H1 (cell line): Measurements from ENCODE around the gene MPP3. TPM values are rescaled to one million over a fixed set of nuclear protein-coding genes. Genes with fewer than 3 reads are reported as not detected.

Experiments
- CTCF ChIA-PET: fragments of 300-600 bp; sonication (Branson Sonifier 250); formaldehyde crosslinking; loops from one replicate; lab custom pipeline; 2021; ENCODE audit not compliant: partially characterized antibody; lab: Charles Lee
- POLR2A ChIA-PET: fragments of 300-600 bp; sonication (Branson Sonifier 250); formaldehyde crosslinking; loops from one replicate; lab custom pipeline; 2021; ENCODE audit warnings: inconsistent platforms; ENCODE audit not compliant: partially characterized antibody; lab: Charles Lee
- DNase-seq, 2 experiments: peaks; one replicate each; pipeline versions ENCODE4 v3.0.0 to v3.0.0-alpha.2; 2010 to 2022; ENCODE audit warnings: low spot score in 2 of 2, low read depth in 1 of 2, mixed read lengths in 1 of 2
- FAIRE-seq: peaks from 2 replicates; lab custom pipeline; 2011; peaks lifted over from hg19 to GRCh38; lab: Jason Lieb, UNC
- H2AFZ ChIP-seq: 2 replicates; pipeline ENCODE4 v1.8.1; 2012; ENCODE audit warnings: low read length, inconsistent platforms
- H2AK5ac ChIP-seq: 2 replicates; pipeline ENCODE4 v1.6.1; 2013; ENCODE audit warnings: low read depth, low read length
- H2BK120ac ChIP-seq: replicated peaks from 2 replicates; pipeline ENCODE3; 2013; ENCODE audit warnings: low read depth, low read length, inconsistent platforms
- H2BK12ac ChIP-seq: 2 replicates; pipeline ENCODE4 v1.6.1; 2013; ENCODE audit warnings: low read depth, low read length
- H2BK15ac ChIP-seq: 2 replicates; pipeline ENCODE4 v1.6.1; 2013; ENCODE audit warnings: low read length
- H2BK20ac ChIP-seq: 2 replicates; pipeline ENCODE4 v1.6.1; 2013; ENCODE audit warnings: low read length
- H2BK5ac ChIP-seq: 2 replicates; pipeline ENCODE4 v1.6.1; 2013; ENCODE audit warnings: low read depth, low read length
- H3K14ac ChIP-seq: 2 replicates; pipeline ENCODE4 v1.6.1; 2013; ENCODE audit warnings: inconsistent platforms; ENCODE audit not compliant: insufficient read length
- H3K18ac ChIP-seq: 2 replicates; pipeline ENCODE4 v1.6.1; 2013; ENCODE audit warnings: low read length; ENCODE audit errors: extremely low read depth
- H3K23ac ChIP-seq: 2 replicates; pipeline ENCODE4 v1.6.1; 2013; ENCODE audit warnings: inconsistent platforms; ENCODE audit not compliant: insufficient read length
- H3K23me2 ChIP-seq: 2 replicates; pipeline ENCODE4 v1.6.1; 2013; ENCODE audit warnings: low read depth, low read length
- H3K27ac ChIP-seq: 2 replicates; pipeline ENCODE4 v1.6.1; 2011; ENCODE audit warnings: low read depth, low read length, inconsistent platforms
- H3K27me3 ChIP-seq, 4 experiments: replicated peaks in 1 of 4; 1 replicate in 1 of 4; 2 replicates in 3 of 4; pipeline versions ENCODE4 v1.6.1 to v1.8.1; 2011 to 2013; ENCODE audit warnings: low read length in 3 of 4, mild to moderate bottlenecking in 3 of 4, inconsistent platforms in 2 of 4, mixed read lengths in 2 of 4, moderate library complexity in 1 of 4; ENCODE audit not compliant: control insufficient read depth in 3 of 4, insufficient read depth in 3 of 4; ENCODE audit errors: extremely low read depth in 1 of 4
- H3K36me3 ChIP-seq, 4 experiments: 2 replicates each; pipeline versions ENCODE4 v1.6.1 to v1.8.1; 2011 to 2013; ENCODE audit warnings: mild to moderate bottlenecking in 4 of 4, low read length in 3 of 4, moderate library complexity in 2 of 4, control low read depth in 1 of 4, inconsistent platforms in 1 of 4; ENCODE audit not compliant: insufficient read depth in 4 of 4, control insufficient read depth in 2 of 4
- H3K4ac ChIP-seq: replicated peaks from 2 replicates; pipeline ENCODE3; 2013; ENCODE audit warnings: low read length, low read depth, mixed read lengths, inconsistent platforms; ENCODE audit not compliant: insufficient read length
- H3K4me1 ChIP-seq, 4 experiments: replicated peaks in 1 of 4; 1 replicate in 1 of 4; 2 replicates in 3 of 4; pipeline versions ENCODE4 v1.6.1 to v1.8.1; 2011 to 2013; ENCODE audit warnings: low read length in 3 of 4, inconsistent platforms in 2 of 4, mixed read lengths in 1 of 4; ENCODE audit not compliant: insufficient read depth in 4 of 4, control insufficient read depth in 3 of 4
- H3K4me2 ChIP-seq, 2 experiments: 2 replicates each; pipeline versions ENCODE4 v1.6.1 to v1.8.1; 2011 to 2013; ENCODE audit warnings: low read depth in 2 of 2, low read length in 2 of 2, control low read depth in 1 of 2, inconsistent platforms in 1 of 2, mild to moderate bottlenecking in 1 of 2; ENCODE audit not compliant: insufficient read depth in 1 of 2
- H3K4me3 ChIP-seq, 4 experiments: fragments of 200-600, 300-600 bp in 1 of 4; sonication (generic), shearing (Covaris generic), sonication (Bioruptor Twin) in 1 of 4; 2 replicates each; pipeline versions ENCODE4 v1.5.1 to v1.8.1; 2011 to 2016; ENCODE audit warnings: low read length in 4 of 4, low read depth in 3 of 4, control low read depth in 2 of 4, inconsistent platforms in 2 of 4, mild to moderate bottlenecking in 2 of 4, mixed read lengths in 1 of 4, moderate library complexity in 1 of 4; ENCODE audit not compliant: insufficient read depth in 2 of 4; ENCODE audit errors: extremely low read depth in 1 of 4
- H3K56ac ChIP-seq: replicated peaks from 2 replicates; pipeline ENCODE3; 2013; ENCODE audit warnings: low read depth, mild to moderate bottlenecking, mixed read lengths, low read length, inconsistent platforms; ENCODE audit not compliant: insufficient read length
- H3K79me1 ChIP-seq: 2 replicates; pipeline ENCODE4 v1.6.1; 2013; ENCODE audit warnings: low read depth, low read length, control low read depth
- H3K79me2 ChIP-seq, 2 experiments: 2 replicates each; pipeline versions ENCODE4 v1.6.1 to v1.8.1; 2012 to 2013; ENCODE audit warnings: low read length in 2 of 2, mild to moderate bottlenecking in 2 of 2, inconsistent platforms in 1 of 2; ENCODE audit not compliant: insufficient read depth in 2 of 2, control insufficient read depth in 1 of 2
- H3K9ac ChIP-seq, 4 experiments: replicated peaks in 1 of 4; 1 replicate in 1 of 4; 2 replicates in 3 of 4; pipeline versions ENCODE4 v1.6.1 to v1.8.1; 2011 to 2013; ENCODE audit warnings: low read depth in 3 of 4, low read length in 3 of 4, control low read depth in 2 of 4, mild to moderate bottlenecking in 2 of 4, moderate library complexity in 2 of 4, inconsistent platforms in 1 of 4; ENCODE audit errors: extremely low read depth in 1 of 4
- H3K9me3 ChIP-seq, 2 experiments: 2 replicates each; pipeline versions ENCODE4 v1.6.1 to v1.8.1; 2012 to 2013; ENCODE audit warnings: mild to moderate bottlenecking in 2 of 2, moderate library complexity in 2 of 2, control low read depth in 1 of 2, inconsistent platforms in 1 of 2, low read depth in 1 of 2, low read length in 1 of 2, mixed read lengths in 1 of 2; ENCODE audit not compliant: insufficient read depth in 2 of 2
- H4K20me1 ChIP-seq, 2 experiments: replicated peaks in 1 of 2; 2 replicates each; pipeline versions ENCODE3 to v1.8.1; 2011 to 2013; ENCODE audit warnings: inconsistent platforms in 2 of 2, low read length in 2 of 2, mild to moderate bottlenecking in 1 of 2; ENCODE audit not compliant: insufficient read depth in 2 of 2, control insufficient read depth in 1 of 2
- H4K5ac ChIP-seq: 2 replicates; pipeline ENCODE4 v1.6.1; 2013; ENCODE audit warnings: low read length, low read depth, mixed read lengths, inconsistent platforms; ENCODE audit not compliant: insufficient read length
- H4K8ac ChIP-seq: 2 replicates; pipeline ENCODE4 v1.8.0; 2013; ENCODE audit warnings: mild to moderate bottlenecking, moderate library complexity, low read length, inconsistent platforms; ENCODE audit not compliant: insufficient read depth; ENCODE audit errors: extremely low read depth
- H4K91ac ChIP-seq: replicated peaks from 2 replicates; pipeline ENCODE3; 2013; ENCODE audit warnings: low read length, mixed read lengths, inconsistent platforms; ENCODE audit not compliant: insufficient read length
- BRCA1 ChIP-seq: IDR thresholded peaks from 2 replicates; pipeline ENCODE4 v1.6.1; 2012; ENCODE audit warnings: low read depth, low read length, improper control_type of control experiment
- EGR1 ChIP-seq: IDR thresholded peaks from 2 replicates; pipeline ENCODE4 v1.6.1; 2011; ENCODE audit warnings: low read depth, low read length, borderline replicate concordance
- EP300 ChIP-seq, 2 experiments: IDR thresholded peaks; 1 replicate in 1 of 2; 2 replicates in 1 of 2; pipeline ENCODE4 v1.6.1; 2011 to 2012; ENCODE audit warnings: low read depth in 2 of 2, low read length in 2 of 2, mild to moderate bottlenecking in 2 of 2, borderline replicate concordance in 1 of 2, inconsistent platforms in 1 of 2, moderate library complexity in 1 of 2
- PHF8 ChIP-seq: fragments of 200-600 bp; sonication (generic); conservative IDR thresholded peaks from 2 replicates; pipeline ENCODE4 v1.7.1; 2012; ENCODE audit warnings: low read depth, mild to moderate bottlenecking, inconsistent platforms, low read length, moderate library complexity
- POLR2AphosphoS5 ChIP-seq: IDR thresholded peaks from 2 replicates; pipeline ENCODE4 v1.6.1; 2011; ENCODE audit warnings: low read depth, low read length
- RBBP5 ChIP-seq: IDR thresholded peaks from 2 replicates; pipeline ENCODE4 v1.7.1; 2012; ENCODE audit warnings: low read depth, mild to moderate bottlenecking, inconsistent platforms, low read length, moderate library complexity, borderline replicate concordance
- RFX5 ChIP-seq: IDR thresholded peaks from 2 replicates; pipeline ENCODE4 v1.6.1; 2011; ENCODE audit warnings: low read depth, low read length, improper control_type of control experiment, borderline replicate concordance
- RNF2 ChIP-seq: fragments of 200-900, 300-1000 bp; sonication (generic); IDR thresholded peaks from 2 replicates; pipeline ENCODE4 v1.7.1; 2016; ENCODE audit warnings: borderline replicate concordance, low read depth, mild to moderate bottlenecking, antibody characterized with exemption, low read length; ENCODE audit not compliant: poor library complexity, severe bottlenecking; ENCODE audit errors: missing control alignments
- SIN3A ChIP-seq, 2 experiments: IDR thresholded peaks in 1 of 2; conservative IDR thresholded peaks in 1 of 2; 2 replicates each; pipeline ENCODE4 v1.6.1; 2011 to 2012; ENCODE audit warnings: low read length in 2 of 2, improper control_type of control experiment in 1 of 2, low read depth in 1 of 2, mild to moderate bottlenecking in 1 of 2
- SIRT6 ChIP-seq: IDR thresholded peaks from one replicate; pipeline ENCODE4 v1.7.1; 2012; ENCODE audit warnings: low read length, inconsistent platforms
- TAF1 ChIP-seq: IDR thresholded peaks from 2 replicates; pipeline ENCODE4 v1.6.1; 2011; ENCODE audit warnings: mild to moderate bottlenecking, low read depth, low read length
- WGBS, 2 experiments: shearing (Covaris generic) in 1 of 2; methylation state at CpG; one replicate each; pipeline versions ENCODE4 v1.1.6 to v1.1.7; 2013 to 2015; ENCODE audit warnings: low lambda C conversion rate in 2 of 2, mixed read lengths in 2 of 2, inconsistent platforms in 1 of 2, low coverage in 1 of 2, missing lambda C conversion rate in 1 of 2; ENCODE audit not compliant: insufficient replicate concordance in 2 of 2, insufficient coverage in 1 of 2, insufficient read length in 1 of 2; ENCODE audit errors: extremely low coverage in 1 of 2, missing lambda C conversion rate in 1 of 2; 5-methylcytosine and 5-hydroxymethylcytosine counted together
- polyA plus RNA-seq, 7 experiments: library from polyadenylated mRNA; depleted of rRNA in 3 of 7; stranded (reverse) in 5 of 7; unstranded in 2 of 7; fragments of >200 nt in 5 of 7; fragments of 200-250 nt in 2 of 7; gene quantifications; 1 replicate in 5 of 7; 2 replicates in 1 of 7; 4 replicates in 1 of 7; pipeline versions ENCODE4 v1.2.1 to v1.2.3, GENCODE V29; 2011 to 2013; ENCODE audit warnings: missing spikeins in 2 of 7, mixed read lengths in 2 of 7
- total RNA-seq: library from RNA; stranded (reverse); fragmentation: NEBNext Ultra II Directional; extraction: Animal tissue kit (Norgen Biotek cat#: 25700); gene quantifications from 2 replicates; pipeline ENCODE4 v1.2.1, GENCODE V29; 2021

MPP3 gene
- total and polyA plus RNA-seq, 2 of the 8 experiments (the other 6 are each of a cell fraction or from before 2014, with no cell fraction given) = 3.1 to 6.1 TPM

GRCh38 chr17:43861960-43862359 lies 29.0 kb upstream of the MPP3 start:
- no peak overlapping the region for H3K4me3 ChIP-seq
- no peak overlapping the region for H2BK20ac ChIP-seq
- H2AFZ ChIP-seq = no peak overlapping the region
- FAIRE-seq = no peak
- H3K4me2 ChIP-seq = no peak overlapping the region
- no peaks in the 10 kb centered on the region for H3K36me3 ChIP-seq
- no peaks in the 10 kb centered on the region for H3K27me3 ChIP-seq
- CTCF ChIA-PET = interaction anchor here (1.2 to 5.6 kb wide), 3 partner anchors 16 to 22 kb away, joined by 4 to 27 read pairs (median 5); partner anchors contain the start of gene CD300LG
- H3K9me3 ChIP-seq = no peaks in the 10 kb centered on the region
- no peak overlapping the region; the same call in 1 of the 2 replicates for H4K8ac ChIP-seq
- H3K79me1 ChIP-seq = no peaks in the 10 kb centered on the region
- DNase-seq = no peak
- no peak overlapping the region for H3K18ac ChIP-seq
- no peak overlapping the region for H3K56ac ChIP-seq
- peaks cover 0 to 4% (median under 1%) of the 10 kb centered on the region in 4 experiments; a peak in 3 of 7 replicates for H3K4me1 ChIP-seq
- no peaks in the 10 kb centered on the region for H4K20me1 ChIP-seq
- no peak overlapping the region for H2BK15ac ChIP-seq
- no peak overlapping the region for H2BK5ac ChIP-seq
- H4K91ac ChIP-seq = no peak overlapping the region
- no peak overlapping the region for H2BK120ac ChIP-seq
- H3K4ac ChIP-seq = no peak overlapping the region
- no peak overlapping the region for H3K23ac ChIP-seq
- no peak overlapping the region for H2BK12ac ChIP-seq
- no peak overlapping the region for H3K9ac ChIP-seq
- no peak overlapping the region for H3K27ac ChIP-seq
- TF ChIP-seq SIRT6 (no peak), RBBP5 (no peak), PHF8 (no peak), BRCA1 (no peak), POLR2AphosphoS5 (no peak), SIN3A (conservative IDR thresholded peaks at IDR 0.05 in 1 of 2, IDR thresholded peaks at IDR 0.05 in 1 of 2; ENCODE audit: low read depth in 1 of 2, low read length in 2 of 2) (no peak), RNF2 (no peak), EGR1 (no peak), RFX5 (no peak), TAF1 (no peak), EP300 (IDR thresholded peaks at IDR 0.05; ENCODE audit: borderline replicate concordance in 1 of 2, low read depth in 2 of 2, low read length in 2 of 2) (no peak)
- POLR2A ChIA-PET = no interaction called here
- WGBS, 2 experiments = 95% methylated on average over 9 of the region's 9 CpGs; no CpG with 5 or more reads in 1 of the 2 experiments
- no peaks in the 10 kb centered on the region for H3K23me2 ChIP-seq
- no peak overlapping the region for H2AK5ac ChIP-seq
- H3K79me2 ChIP-seq = no peaks in the 10 kb centered on the region
- H3K14ac ChIP-seq = no peak overlapping the region
- no peak overlapping the region for H4K5ac ChIP-seq
